IPS-15b (cell line): Measurements from ENCODE around the gene TMEM156.
"Not testable (repeated sequence)": the region's sequence is repeated elsewhere in the genome, so short reads cannot be mapped to it uniquely, and the experiment has no call there.

ENCODE experiments used
- H3K27me3 ChIP-seq: one replicate; pipeline ENCODE4 v1.6.1; 2013; ENCODE audit warnings: low read length; ENCODE audit not compliant: control insufficient read depth, insufficient read depth
- H3K36me3 ChIP-seq: one replicate; pipeline ENCODE4 v1.6.1; 2013; ENCODE audit warnings: low read length; ENCODE audit not compliant: control insufficient read depth, insufficient read depth
- H3K4me1 ChIP-seq: one replicate; pipeline ENCODE4 v1.6.1; 2013; ENCODE audit warnings: mild to moderate bottlenecking, low read length; ENCODE audit not compliant: control insufficient read depth, insufficient read depth
- H3K4me3 ChIP-seq: one replicate; pipeline ENCODE4 v1.5.1; 2013; ENCODE audit warnings: low read depth, low read length
- H3K9ac ChIP-seq: one replicate; pipeline ENCODE4 v1.6.1; 2013; ENCODE audit warnings: low read depth, mild to moderate bottlenecking, low read length
- H3K9me3 ChIP-seq: one replicate; pipeline ENCODE4 v1.6.1; 2013; ENCODE audit warnings: mild to moderate bottlenecking, low read length; ENCODE audit not compliant: control insufficient read depth, insufficient read depth

Gene TMEM156

GRCh38 chr4:38965866-38966265 lies 66.3 kb downstream of the TMEM156 start:
- H3K4me1 ChIP-seq: no peaks in the 10 kb centered on the region
- no peak overlapping the region for H3K9ac ChIP-seq
- H3K36me3 ChIP-seq: no peaks in the 10 kb centered on the region
- no peak overlapping the region for H3K4me3 ChIP-seq
- no peaks in the 10 kb centered on the region for H3K9me3 ChIP-seq
- H3K27me3 ChIP-seq: no peaks in the 10 kb centered on the region

- no peaks in the 10 kb centered on the region for H3K36me3 ChIP-seq
- no peak overlapping the region for H3K4me3 ChIP-seq
- H3K27me3 ChIP-seq: no peaks in the 10 kb centered on the region
- H3K9me3 ChIP-seq: no peaks in the 10 kb centered on the region
- H3K9ac ChIP-seq: no peak overlapping the region
- no peaks in the 10 kb centered on the region for H3K4me1 ChIP-seq
These were observed 67.0 kb downstream of the TMEM156 start for GRCh38 chr4:38964942-38965775.

GRCh38 chr4:38959248-38959647 lies 73.0 kb downstream of the TMEM156 start:
- not testable (repeated sequence) for H3K27me3 ChIP-seq, H3K9me3 ChIP-seq, H3K4me1 ChIP-seq, H3K9ac ChIP-seq, H3K36me3 ChIP-seq, H3K4me3 ChIP-seq

GRCh38 chr4:38958453-38959190 lies 73.6 kb downstream of the TMEM156 start:
- H3K36me3 ChIP-seq: no peaks in the 10 kb centered on the region
- no peak overlapping the region for H3K4me3 ChIP-seq

GRCh38 chr4:38957893-38958292 lies 74.3 kb downstream of the TMEM156 start:
- Histone ChIP-seq H3K4me1 (no peaks in the 10 kb centered on the region), H3K4me3 (no peak overlapping the region), H3K27me3 (no peaks in the 10 kb centered on the region), H3K36me3 (no peaks in the 10 kb centered on the region), H3K9ac (no peak overlapping the region), H3K9me3 (no peaks in the 10 kb centered on the region)

More at GRCh38 chr4:38958453-38959190, 73.6 kb downstream of the TMEM156 start:
- H3K4me1 ChIP-seq: no peaks in the 10 kb centered on the region
- no peak overlapping the region for H3K9ac ChIP-seq
- no peaks in the 10 kb centered on the region for H3K27me3 ChIP-seq
- H3K9me3 ChIP-seq: no peaks in the 10 kb centered on the region

- Histone ChIP-seq H3K4me1 (no peaks in the 10 kb centered on the region), H3K4me3 (no peak overlapping the region), H3K9ac (no peak overlapping the region), H3K36me3 (no peaks in the 10 kb centered on the region), H3K27me3 (no peaks in the 10 kb centered on the region), H3K9me3 (no peaks in the 10 kb centered on the region)
These were observed 74.9 kb downstream of the TMEM156 start for GRCh38 chr4:38957261-38957815.

- Histone ChIP-seq H3K9me3 (no peaks in the 10 kb centered on the region), H3K4me3 (no peak overlapping the region), H3K27me3 (no peaks in the 10 kb centered on the region), H3K9ac (no peak overlapping the region), H3K4me1 (no peaks in the 10 kb centered on the region), H3K36me3 (no peaks in the 10 kb centered on the region)
These were observed 76.3 kb downstream of the TMEM156 start for GRCh38 chr4:38955957-38956356.

- Histone ChIP-seq H3K4me3 (no peak overlapping the region), H3K27me3 (no peaks in the 10 kb centered on the region), H3K9me3 (no peaks in the 10 kb centered on the region), H3K9ac (no peak overlapping the region), H3K36me3 (no peaks in the 10 kb centered on the region), H3K4me1 (no peaks in the 10 kb centered on the region)
These were observed 77.5 kb downstream of the TMEM156 start for GRCh38 chr4:38954727-38955126.

GRCh38 chr4:38952017-38952416 lies 80.2 kb downstream of the TMEM156 start:
- H3K9ac ChIP-seq: no peak overlapping the region

GRCh38 chr4:38951598-38951997 lies 80.6 kb downstream of the TMEM156 start:
- H3K9me3 ChIP-seq: no peaks in the 10 kb centered on the region
- H3K9ac ChIP-seq: no peak overlapping the region
- H3K27me3 ChIP-seq: no peaks in the 10 kb centered on the region
- no peaks in the 10 kb centered on the region for H3K4me1 ChIP-seq
- no peaks in the 10 kb centered on the region for H3K36me3 ChIP-seq
- no peak overlapping the region for H3K4me3 ChIP-seq

More at GRCh38 chr4:38952017-38952416, 80.2 kb downstream of the TMEM156 start:
- Histone ChIP-seq H3K4me3 (no peak overlapping the region), H3K9me3 (no peaks in the 10 kb centered on the region), H3K4me1 (no peaks in the 10 kb centered on the region), H3K36me3 (no peaks in the 10 kb centered on the region), H3K27me3 (no peaks in the 10 kb centered on the region)

- Histone ChIP-seq H3K27me3 (no peaks in the 10 kb centered on the region), H3K9ac (no peak overlapping the region), H3K9me3 (no peaks in the 10 kb centered on the region), H3K4me1 (no peaks in the 10 kb centered on the region), H3K4me3 (no peak overlapping the region), H3K36me3 (no peaks in the 10 kb centered on the region)
These were observed 81.5 kb downstream of the TMEM156 start for GRCh38 chr4:38950734-38951133.

GRCh38 chr4:38950159-38950558 lies 82.0 kb downstream of the TMEM156 start:
- no peak overlapping the region for H3K9ac ChIP-seq

More at GRCh38 chr4:38950159-38950558, 82.0 kb downstream of the TMEM156 start:
- H3K4me1 ChIP-seq: no peaks in the 10 kb centered on the region
- no peak overlapping the region for H3K4me3 ChIP-seq
- no peaks in the 10 kb centered on the region for H3K9me3 ChIP-seq
- no peaks in the 10 kb centered on the region for H3K27me3 ChIP-seq
- H3K36me3 ChIP-seq: no peaks in the 10 kb centered on the region
